ENCODE data around the gene TPCN1.
"Not testable (repeated sequence)": the region's sequence is repeated elsewhere in the genome, so short reads cannot be mapped to it uniquely, and the experiment has no call there.

TPCN1 gene

GRCh38 chr12:113194971-113195391, 26.3 kb upstream of the TPCN1 start:
- in situ Hi-C loops (cut with MboI; ENCODE audit: low pct_unique_long_range_greater_than_20kb, low sequenced_read_pairs) = no loop called here
- no peak for DNase-seq

- in situ Hi-C loops (cut with MboI; ENCODE audit: low pct_unique_long_range_greater_than_20kb, low sequenced_read_pairs) = no loop called here
- no peak for DNase-seq
These were observed 25.7 kb upstream of the TPCN1 start for GRCh38 chr12:113195598-113195997.

DNA sequence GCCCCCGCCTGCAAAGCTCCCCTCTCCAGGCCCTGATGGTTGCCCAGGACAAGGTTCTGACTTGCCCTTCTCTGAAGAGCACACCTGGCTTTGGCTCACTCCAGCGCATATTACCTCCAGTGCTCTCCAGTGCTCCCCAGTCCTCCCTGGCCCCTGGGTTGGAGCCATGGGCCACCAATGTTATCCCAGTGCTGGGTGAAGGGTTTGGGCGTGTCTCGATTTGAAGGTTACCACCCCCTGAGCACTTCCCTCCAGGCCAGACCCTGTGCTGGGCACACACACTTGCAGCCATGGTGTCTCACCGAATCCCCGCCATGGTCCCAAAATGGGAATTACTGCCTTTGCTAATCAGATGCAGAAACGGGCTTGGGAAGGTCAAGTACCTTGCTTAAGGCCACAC, 24.7 kb upstream of the TPCN1 start:
- in situ Hi-C loops (cut with MboI; ENCODE audit: low pct_unique_long_range_greater_than_20kb, low sequenced_read_pairs) = no loop called here
- DNase-seq = no peak

DNA sequence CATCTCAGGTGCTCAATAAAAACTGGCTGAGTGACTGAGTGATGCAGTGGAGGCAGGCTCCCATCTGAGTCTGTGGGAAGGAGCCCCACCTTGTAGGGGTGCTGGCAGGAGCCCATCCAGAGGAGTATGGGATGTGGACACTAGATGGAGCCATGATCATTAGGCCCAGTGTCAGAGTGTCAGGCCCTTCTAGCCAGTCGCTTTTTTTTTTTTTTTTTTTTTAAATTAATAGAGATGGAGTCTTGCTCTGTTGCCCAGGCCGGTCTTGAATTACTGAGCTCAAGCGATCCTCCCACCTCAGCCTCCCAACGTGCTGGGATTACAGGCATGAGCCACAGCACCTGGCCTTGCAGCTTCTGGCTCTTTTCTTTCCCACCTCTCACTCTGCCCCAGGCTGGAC, 24.3 kb upstream of the TPCN1 start:
- DNase-seq = peak; percentile 88
- in situ Hi-C loops (cut with MboI; ENCODE audit: low pct_unique_long_range_greater_than_20kb, low sequenced_read_pairs) = no loop called here

DNA sequence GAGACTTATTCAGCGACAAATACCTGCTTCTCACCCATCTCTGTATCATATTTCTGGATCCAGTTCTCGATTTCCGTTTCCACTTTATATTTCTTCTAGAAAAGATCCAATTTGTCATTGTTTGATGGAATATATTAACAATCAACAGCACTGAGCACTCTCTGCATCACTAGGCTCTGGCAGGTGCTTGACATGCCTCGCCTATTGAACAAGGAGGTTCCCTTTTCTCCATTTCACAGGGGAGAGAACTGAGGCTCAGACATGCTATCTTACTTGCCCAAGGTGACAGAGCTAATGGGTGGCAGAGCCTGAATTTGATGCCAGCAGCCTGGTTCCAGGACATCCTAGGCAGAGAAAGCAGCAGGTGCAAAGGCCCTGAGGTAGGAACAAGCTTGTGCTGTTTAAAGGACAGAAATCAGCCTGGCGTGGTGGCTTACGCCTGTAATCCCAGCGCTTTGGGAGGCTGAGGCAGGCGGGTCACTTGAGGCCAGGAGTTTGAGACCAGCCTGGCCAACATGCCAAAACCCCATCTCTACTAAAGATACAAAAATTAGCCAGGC, 23.7 kb upstream of the TPCN1 start:
- DNase-seq = no peak

DNA sequence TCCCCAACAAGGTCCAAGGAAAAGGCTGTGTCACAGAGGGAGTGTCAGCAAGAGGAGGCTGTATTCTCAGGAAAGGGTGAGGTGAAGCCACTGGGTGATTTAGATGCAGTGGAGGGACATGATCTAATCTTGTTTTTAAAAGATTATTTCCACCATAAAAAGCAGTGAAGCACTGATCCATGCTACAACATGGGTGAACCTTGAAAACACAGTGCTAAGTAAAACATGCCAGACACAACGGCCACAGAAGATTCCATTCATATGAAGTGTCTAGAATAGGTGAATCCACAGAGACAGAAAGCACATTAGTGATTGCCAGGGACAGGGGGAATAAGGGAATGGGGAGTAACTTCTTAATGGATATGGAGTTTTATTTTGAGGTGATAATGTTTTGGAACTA, 23.0 kb upstream of the TPCN1 start:
- in situ Hi-C loops (cut with MboI; ENCODE audit: low pct_unique_long_range_greater_than_20kb, low sequenced_read_pairs) = no loop called here
- DNase-seq = no peak

More for the DNA sequence above, 23.7 kb upstream of the TPCN1 start:
- in situ Hi-C loops (cut with MboI; ENCODE audit: low pct_unique_long_range_greater_than_20kb, low sequenced_read_pairs) = no loop called here

DNA sequence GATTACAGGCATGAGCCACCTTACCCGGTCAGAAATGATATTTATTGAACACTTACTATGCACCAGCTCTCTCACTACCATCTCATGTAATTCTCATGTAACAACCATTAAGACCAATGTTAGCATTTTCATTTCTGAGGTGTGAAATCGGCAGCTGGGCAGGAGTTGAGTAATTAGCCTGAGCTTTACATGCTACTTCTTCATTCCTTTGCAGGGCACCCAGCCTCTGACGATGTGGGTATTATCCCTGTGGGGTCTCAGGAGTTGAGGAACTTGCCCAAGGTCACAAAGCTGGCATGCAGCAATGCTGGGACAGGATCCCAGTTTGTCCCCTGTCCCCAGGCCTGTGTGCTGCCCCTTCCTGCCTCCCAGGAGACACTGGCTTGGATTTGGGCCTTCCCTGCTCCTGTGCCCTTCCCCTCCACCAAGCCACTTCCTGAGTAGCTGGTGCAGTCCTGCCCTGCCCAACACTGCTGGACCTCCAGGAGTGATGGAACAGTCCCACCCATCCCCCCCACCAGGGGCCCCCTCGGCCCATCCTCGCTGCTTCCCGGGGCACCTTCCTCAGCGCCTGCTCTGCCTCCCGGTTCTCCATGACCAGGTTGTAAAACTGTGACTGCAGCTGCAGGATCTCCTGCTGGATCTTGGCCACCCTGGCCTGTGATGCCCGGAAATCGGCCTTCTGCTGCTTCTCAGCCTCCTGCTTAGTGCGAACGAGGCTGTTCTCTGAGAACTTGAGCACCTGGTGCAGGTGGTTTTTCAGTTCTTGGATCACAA, 21.1 kb upstream of the TPCN1 start:
- in situ Hi-C loops (cut with MboI; ENCODE audit: low pct_unique_long_range_greater_than_20kb, low sequenced_read_pairs) = no loop called here
- no peak for DNase-seq

GRCh38 chr12:113201187-113202177, 19.8 kb upstream of the TPCN1 start:
- no peak for DNase-seq
- in situ Hi-C loops (cut with MboI; ENCODE audit: low pct_unique_long_range_greater_than_20kb, low sequenced_read_pairs) = no loop called here

GRCh38 chr12:113202300-113203075, 18.8 kb upstream of the TPCN1 start:
- in situ Hi-C loops (cut with MboI; ENCODE audit: low pct_unique_long_range_greater_than_20kb, low sequenced_read_pairs) = no loop called here
- no peak for DNase-seq

DNA sequence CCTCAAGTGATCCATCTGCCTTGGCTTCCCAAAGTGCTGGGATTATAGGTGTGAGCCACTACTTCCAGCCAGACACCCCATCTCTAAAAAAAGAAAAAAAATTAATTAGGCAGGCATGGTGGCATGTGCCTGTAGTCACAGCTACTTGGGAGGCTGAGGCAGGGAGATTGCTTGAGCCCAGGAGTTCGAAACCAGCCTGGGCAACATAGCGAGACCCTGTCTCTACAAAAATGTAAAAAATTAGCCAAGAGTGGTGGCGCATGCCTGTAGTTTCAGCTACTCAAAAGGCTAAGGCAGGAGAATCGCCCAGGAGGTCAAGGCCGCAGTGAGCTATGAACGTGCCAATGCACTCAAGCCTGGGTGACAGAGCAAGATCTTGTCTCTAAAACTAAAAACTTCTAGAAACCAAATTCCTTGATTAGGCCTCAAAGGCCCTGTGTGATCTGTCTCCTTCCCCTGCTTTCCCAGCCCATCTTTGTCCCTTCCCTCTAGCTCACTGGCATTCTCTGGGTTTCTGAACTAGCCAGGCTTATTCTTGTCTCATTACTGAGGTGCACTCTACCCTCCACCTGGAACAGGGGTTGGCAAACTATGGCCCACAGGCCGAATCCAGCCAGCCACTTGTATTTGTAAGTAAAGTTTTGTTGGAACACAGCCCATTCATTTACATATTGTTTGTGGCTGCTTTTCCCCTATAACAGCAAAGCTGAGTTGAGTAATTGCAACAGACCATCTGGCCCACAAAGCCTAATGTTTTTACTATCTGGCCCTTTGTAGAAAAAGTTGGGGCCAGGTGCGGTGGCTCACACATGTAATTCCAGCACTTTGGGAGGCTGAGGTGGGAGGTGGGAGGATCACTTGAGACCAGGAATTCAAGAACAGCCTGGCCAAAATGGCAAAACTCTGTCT, 17.2 kb upstream of the TPCN1 start:
- in situ Hi-C loops (cut with MboI; ENCODE audit: low pct_unique_long_range_greater_than_20kb, low sequenced_read_pairs) = no loop called here
- DNase-seq = no peak

DNA sequence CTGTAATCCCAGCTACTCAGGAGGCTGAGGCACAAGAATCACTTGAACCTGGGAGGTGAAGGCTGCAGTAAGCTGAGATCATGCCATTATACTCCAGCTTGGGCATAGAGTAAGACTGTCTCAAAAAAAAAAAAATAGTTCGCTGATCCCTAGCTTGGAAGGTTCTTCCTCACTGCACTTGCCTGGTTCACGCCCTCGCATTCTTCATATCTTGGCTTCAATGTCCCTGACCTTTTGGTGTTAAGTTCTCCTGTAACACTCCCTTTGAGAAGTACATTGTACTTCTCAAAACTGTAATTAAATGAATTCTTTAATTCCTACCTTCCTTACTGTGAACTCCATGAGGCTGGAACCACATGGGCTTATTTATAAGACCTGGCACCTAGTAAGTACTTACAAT, 16.5 kb upstream of the TPCN1 start:
- no peak for DNase-seq
- in situ Hi-C loops (cut with MboI; ENCODE audit: low pct_unique_long_range_greater_than_20kb, low sequenced_read_pairs) = no loop called here

DNA sequence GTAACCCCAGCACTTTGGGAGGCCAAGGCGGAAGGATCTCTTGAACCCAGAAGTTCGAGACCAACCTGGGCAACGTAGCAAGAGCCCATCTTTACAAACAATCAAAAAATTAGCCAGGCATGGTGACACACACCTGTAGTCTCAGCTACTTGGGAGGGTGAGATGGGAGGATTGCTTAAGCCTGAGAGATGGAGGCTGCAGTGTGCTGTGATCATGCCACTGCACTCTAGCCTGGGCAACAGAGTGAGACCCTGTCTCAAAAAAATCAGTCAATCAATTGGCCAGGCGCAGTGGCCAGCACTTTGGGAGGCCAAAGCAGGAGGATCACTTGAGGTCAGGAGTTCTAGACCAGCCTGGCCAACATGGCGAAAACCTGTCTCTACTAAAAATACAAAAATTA, 14.5 kb upstream of the TPCN1 start:
- in situ Hi-C loops (cut with MboI; ENCODE audit: low pct_unique_long_range_greater_than_20kb, low sequenced_read_pairs) = not testable (repeated sequence)

DNA sequence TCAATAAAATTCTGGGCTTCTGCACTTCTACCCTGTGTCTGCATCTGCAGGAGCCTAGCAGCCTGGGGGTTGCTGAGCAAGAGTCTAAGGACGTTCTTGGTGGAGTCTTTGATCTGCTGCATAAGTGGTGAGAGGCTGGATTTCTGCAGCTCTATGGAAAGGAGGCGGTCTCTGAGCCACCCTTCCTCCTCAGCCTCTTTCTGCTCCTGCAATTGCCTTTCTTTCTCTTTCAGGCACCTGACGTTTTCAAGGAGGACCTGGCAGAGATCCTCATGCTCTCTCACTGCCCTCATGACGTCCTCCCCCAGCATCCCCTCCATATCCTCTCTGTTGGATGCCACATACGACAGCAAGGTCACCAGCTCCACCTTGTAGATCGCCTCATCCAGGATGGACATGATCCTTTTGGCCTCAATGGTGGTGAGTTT, 13.6 kb upstream of the TPCN1 start:
- in situ Hi-C loops (cut with MboI; ENCODE audit: low pct_unique_long_range_greater_than_20kb, low sequenced_read_pairs) = no loop called here
- peak; percentile 64 for DNase-seq

More for the DNA sequence above, 14.5 kb upstream of the TPCN1 start:
- not testable (repeated sequence) for DNase-seq

DNA sequence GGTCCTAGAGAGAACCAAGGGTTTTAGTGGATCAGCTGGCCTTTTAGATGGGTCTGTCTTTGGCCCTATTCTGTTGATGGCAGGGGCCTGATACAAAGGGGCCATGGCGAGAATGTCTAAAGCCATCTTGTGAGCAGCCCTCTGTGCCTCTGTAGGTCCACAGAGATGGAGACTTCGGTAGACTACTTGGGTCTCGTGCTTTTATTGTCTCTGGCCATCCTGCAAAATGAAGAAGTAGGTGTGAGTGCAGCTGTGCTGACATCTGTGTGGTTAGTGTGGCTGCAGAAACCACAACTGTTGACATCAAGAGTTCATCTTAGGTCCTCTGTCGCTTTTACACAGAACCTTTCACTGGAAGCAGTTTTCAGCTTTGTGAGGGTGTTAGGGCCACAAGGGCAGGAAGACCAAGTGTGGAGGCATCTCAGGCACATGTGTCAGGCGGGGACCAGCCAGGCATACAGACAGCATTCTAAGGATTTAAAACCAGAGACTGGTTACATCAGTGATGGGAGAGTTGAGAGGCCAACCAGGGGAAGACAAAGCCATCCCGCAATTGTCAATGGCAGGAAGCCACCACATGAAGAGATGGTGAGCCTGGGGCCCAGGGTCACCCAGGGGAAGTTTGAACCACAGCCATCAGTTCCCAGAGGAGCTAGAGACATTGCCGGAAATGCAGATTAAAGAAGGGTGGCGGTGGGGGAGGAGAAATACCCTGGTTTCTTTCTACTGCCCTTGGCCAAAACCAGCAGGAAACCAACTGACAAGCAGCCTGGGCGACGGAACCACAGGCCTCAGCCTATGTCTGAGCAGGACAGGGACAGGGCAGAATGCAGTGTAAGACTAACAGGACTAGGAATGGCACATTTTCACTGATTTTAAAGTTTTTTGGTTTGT, 13.0 kb upstream of the TPCN1 start:
- DNase-seq = peak; percentile 98
- in situ Hi-C loops (cut with MboI; ENCODE audit: low pct_unique_long_range_greater_than_20kb, low sequenced_read_pairs) = no loop called here

GRCh38 chr12:113211160-113211559, 10.1 kb upstream of the TPCN1 start:
- no peak for DNase-seq
- in situ Hi-C loops (cut with MboI; ENCODE audit: low pct_unique_long_range_greater_than_20kb, low sequenced_read_pairs) = no loop called here

- DNase-seq = peak; percentile 73
- in situ Hi-C loops (cut with MboI; ENCODE audit: low pct_unique_long_range_greater_than_20kb, low sequenced_read_pairs) = no loop called here
These were observed 6.3 kb upstream of the TPCN1 start for GRCh38 chr12:113214895-113215400.

GRCh38 chr12:113216027-113216426, 5.2 kb upstream of the TPCN1 start:
- in situ Hi-C loops (cut with MboI; ENCODE audit: low pct_unique_long_range_greater_than_20kb, low sequenced_read_pairs) = no loop called here
- no peak for DNase-seq

All from KBM-7 (cell line).